Measurements from ENCODE around the gene LONP2. TPM values are rescaled to one million over a fixed set of nuclear protein-coding genes. Genes with fewer than 3 reads are reported as not detected.
"Not testable (repeated sequence)": the region's sequence is repeated elsewhere in the genome, so short reads cannot be mapped to it uniquely, and the experiment has no call there.

The LONP2 gene
- total RNA-seq, 1 donor from 2014 or later, result 50.7 TPM

DNA sequence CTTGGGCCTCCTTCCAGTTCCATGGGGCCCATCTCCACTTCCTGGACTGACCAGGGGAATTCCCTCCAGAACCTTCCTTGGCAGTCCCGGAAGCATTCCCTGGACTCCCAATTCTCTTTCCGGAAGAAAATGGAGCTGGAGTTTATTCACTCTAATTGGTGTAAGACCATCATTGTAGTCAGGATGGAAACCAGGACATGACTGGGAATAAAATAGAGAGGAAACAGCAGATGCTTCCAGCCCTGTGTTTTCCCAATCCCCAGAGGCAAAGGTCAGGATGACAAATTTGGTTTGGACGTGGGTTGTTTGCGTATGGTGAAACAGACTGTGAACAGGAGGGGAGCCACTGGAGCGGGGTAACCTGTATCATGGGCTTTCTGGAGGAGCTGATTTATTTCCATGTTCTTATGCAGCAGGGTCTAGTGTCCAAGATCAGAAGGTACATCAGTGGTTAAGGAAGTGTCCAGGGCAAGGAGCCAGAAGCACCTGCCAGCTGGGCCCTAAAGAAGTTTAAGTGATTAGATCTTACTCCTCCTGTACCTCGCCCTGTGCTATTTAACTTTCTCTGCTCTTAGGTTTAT lies 8.5 kb upstream of the LONP2 start:
- H3K36me3 ChIP-seq (ENCODE audit: insufficient read depth, low read length), result no peaks in the 10 kb centered on the region
- H3K4me3 ChIP-seq (ENCODE audit: insufficient read depth, low read depth, low read length), result no peak overlapping the region
- no peaks in the 10 kb centered on the region for H3K4me1 Mint-ChIP-seq (ENCODE audit: low read depth, unreplicated experiment)
- no peak for TF ChIP-seq EZH2 (IDR thresholded peaks at IDR 0.05; ENCODE audit: insufficient read depth, low read length)
- TF ChIP-seq, protein P1, sequence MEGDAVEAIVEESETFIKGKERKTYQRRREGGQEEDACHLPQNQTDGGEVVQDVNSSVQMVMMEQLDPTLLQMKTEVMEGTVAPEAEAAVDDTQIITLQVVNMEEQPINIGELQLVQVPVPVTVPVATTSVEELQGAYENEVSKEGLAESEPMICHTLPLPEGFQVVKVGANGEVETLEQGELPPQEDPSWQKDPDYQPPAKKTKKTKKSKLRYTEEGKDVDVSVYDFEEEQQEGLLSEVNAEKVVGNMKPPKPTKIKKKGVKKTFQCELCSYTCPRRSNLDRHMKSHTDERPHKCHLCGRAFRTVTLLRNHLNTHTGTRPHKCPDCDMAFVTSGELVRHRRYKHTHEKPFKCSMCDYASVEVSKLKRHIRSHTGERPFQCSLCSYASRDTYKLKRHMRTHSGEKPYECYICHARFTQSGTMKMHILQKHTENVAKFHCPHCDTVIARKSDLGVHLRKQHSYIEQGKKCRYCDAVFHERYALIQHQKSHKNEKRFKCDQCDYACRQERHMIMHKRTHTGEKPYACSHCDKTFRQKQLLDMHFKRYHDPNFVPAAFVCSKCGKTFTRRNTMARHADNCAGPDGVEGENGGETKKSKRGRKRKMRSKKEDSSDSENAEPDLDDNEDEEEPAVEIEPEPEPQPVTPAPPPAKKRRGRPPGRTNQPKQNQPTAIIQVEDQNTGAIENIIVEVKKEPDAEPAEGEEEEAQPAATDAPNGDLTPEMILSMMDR (IDR thresholded peaks at IDR 0.05; ENCODE audit: insufficient read depth, low read depth, low read length), result no peak
- H2AFZ ChIP-seq (ENCODE audit: low read depth, low read length), result no peak overlapping the region
- no peak overlapping the region for H3K9ac ChIP-seq (ENCODE audit: low read length)
- H3K27me3 ChIP-seq (ENCODE audit: insufficient read depth, low read length), result no peaks in the 10 kb centered on the region
- no peak overlapping the region for H3K4me2 ChIP-seq (ENCODE audit: low read length)
- H3K9me3 Mint-ChIP-seq (ENCODE audit: unreplicated experiment), result no peaks in the 10 kb centered on the region
- H3K27ac Mint-ChIP-seq (ENCODE audit: unreplicated experiment), result no peak overlapping the region
- FAIRE-seq (no peak), DNase-seq (ENCODE audit: low read depth) (no peak)
- peaks cover 3% of the 10 kb centered on the region for H3K9me3 ChIP-seq (ENCODE audit: insufficient read depth, low read depth, low read length)
- H3K4me1 ChIP-seq (ENCODE audit: insufficient read depth, low read length), result no peaks in the 10 kb centered on the region
- no peaks in the 10 kb centered on the region for H4K20me1 ChIP-seq (ENCODE audit: insufficient read depth, low read length)
- H3K27me3 Mint-ChIP-seq (ENCODE audit: low read depth, unreplicated experiment), result no peaks in the 10 kb centered on the region
- H3K4me3 Mint-ChIP-seq (ENCODE audit: unreplicated experiment), result no peak overlapping the region
- no peaks in the 10 kb centered on the region for H3K79me2 ChIP-seq (ENCODE audit: insufficient read depth, low read length)
- no peak overlapping the region for H3K27ac ChIP-seq (ENCODE audit: low read depth, low read length)
- H3K36me3 Mint-ChIP-seq (ENCODE audit: low read depth, unreplicated experiment), result no peaks in the 10 kb centered on the region

DNA sequence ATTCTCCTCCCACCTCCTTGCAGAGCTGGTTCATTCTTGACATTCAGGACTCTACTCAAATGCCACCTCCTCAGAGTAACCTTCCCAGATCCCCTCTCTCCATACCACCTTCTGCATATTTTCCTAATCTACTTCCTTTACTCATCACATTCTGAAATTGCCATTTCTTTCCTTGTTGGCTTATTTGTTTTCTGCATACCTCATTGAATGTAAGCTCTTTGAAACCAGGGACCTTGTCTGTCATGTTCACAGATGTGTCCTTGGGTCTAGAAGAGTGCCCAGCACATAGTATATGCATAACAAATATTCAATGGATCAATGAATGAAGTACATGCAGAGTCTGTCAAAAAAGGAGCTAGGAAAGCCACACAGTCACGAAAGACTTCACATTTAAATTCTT lies 7.8 kb upstream of the LONP2 start:
- Mint-ChIP-seq H3K27ac (ENCODE audit: unreplicated experiment) (no peak overlapping the region), H3K27me3 (ENCODE audit: low read depth, unreplicated experiment) (no peaks in the 10 kb centered on the region), H3K4me3 (ENCODE audit: unreplicated experiment) (no peak overlapping the region), H3K4me1 (ENCODE audit: low read depth, unreplicated experiment) (no peaks in the 10 kb centered on the region), H3K36me3 (ENCODE audit: low read depth, unreplicated experiment) (no peaks in the 10 kb centered on the region), H3K9me3 (ENCODE audit: unreplicated experiment) (no peaks in the 10 kb centered on the region)
- H3K4me2 ChIP-seq (ENCODE audit: low read length), result no peak overlapping the region
- H3K4me3 ChIP-seq (ENCODE audit: insufficient read depth, low read depth, low read length), result no peak overlapping the region
- no peak overlapping the region for H3K9ac ChIP-seq (ENCODE audit: low read length)
- no peak for TF ChIP-seq EZH2 (IDR thresholded peaks at IDR 0.05; ENCODE audit: insufficient read depth, low read length)
- TF ChIP-seq, protein P1 (IDR thresholded peaks at IDR 0.05; ENCODE audit: insufficient read depth, low read depth, low read length), result no peak
- H3K79me2 ChIP-seq (ENCODE audit: insufficient read depth, low read length), result no peaks in the 10 kb centered on the region
- no peaks in the 10 kb centered on the region for H4K20me1 ChIP-seq (ENCODE audit: insufficient read depth, low read length)
- FAIRE-seq (no peak), DNase-seq (ENCODE audit: low read depth) (no peak)
- peaks cover 3% of the 10 kb centered on the region for H3K9me3 ChIP-seq (ENCODE audit: insufficient read depth, low read depth, low read length)
- H3K4me1 ChIP-seq (ENCODE audit: insufficient read depth, low read length), result no peaks in the 10 kb centered on the region
- H3K36me3 ChIP-seq (ENCODE audit: insufficient read depth, low read length), result no peaks in the 10 kb centered on the region
- no peak overlapping the region for H3K27ac ChIP-seq (ENCODE audit: low read depth, low read length)
- H3K27me3 ChIP-seq (ENCODE audit: insufficient read depth, low read length), result no peaks in the 10 kb centered on the region
- H2AFZ ChIP-seq (ENCODE audit: low read depth, low read length), result no peak overlapping the region

- not testable (repeated sequence) for H3K4me1 ChIP-seq (ENCODE audit: insufficient read depth, low read length); H3K9me3 ChIP-seq (ENCODE audit: insufficient read depth, low read depth, low read length); H3K27me3 ChIP-seq (ENCODE audit: insufficient read depth, low read length); H4K20me1 ChIP-seq (ENCODE audit: insufficient read depth, low read length); H3K4me3 Mint-ChIP-seq (ENCODE audit: unreplicated experiment); H3K9ac ChIP-seq (ENCODE audit: low read length); H3K4me3 ChIP-seq (ENCODE audit: insufficient read depth, low read depth, low read length); H3K27me3 Mint-ChIP-seq (ENCODE audit: low read depth, unreplicated experiment); H2AFZ ChIP-seq (ENCODE audit: low read depth, low read length); DNase-seq (ENCODE audit: low read depth); H3K36me3 Mint-ChIP-seq (ENCODE audit: low read depth, unreplicated experiment); H3K4me1 Mint-ChIP-seq (ENCODE audit: low read depth, unreplicated experiment); H3K27ac ChIP-seq (ENCODE audit: low read depth, low read length); H3K27ac Mint-ChIP-seq (ENCODE audit: unreplicated experiment); H3K36me3 ChIP-seq (ENCODE audit: insufficient read depth, low read length); H3K9me3 Mint-ChIP-seq (ENCODE audit: unreplicated experiment); FAIRE-seq; H3K4me2 ChIP-seq (ENCODE audit: low read length)
- H3K79me2 ChIP-seq (ENCODE audit: insufficient read depth, low read length), result peaks cover 13% of the 10 kb centered on the region
Observed at GRCh38 chr16:48240147-48240546, 4.0 kb upstream of the LONP2 start.

Data from astrocyte (in vitro differentiated cells and primary cell).